HepG2 (cell line): ENCODE data around the gene CA9. TPM values are rescaled to one million over a fixed set of nuclear protein-coding genes. Genes with fewer than 3 reads are reported as not detected.

Experiments used
- CEBPG ChIP-seq: IDR thresholded peaks from 2 replicates; pipeline ENCODE4 v1.6.1; 2016
- CENPT ChIP-seq: sonication (generic); formaldehyde crosslinking; IDR thresholded peaks from 2 replicates; pipeline ENCODE4 v1.8.0; 2022; ENCODE audit warnings: low read depth, mild to moderate bottlenecking, moderate library complexity, missing genetic modification reagents
- ETV5 ChIP-seq: IDR thresholded peaks from 2 replicates; pipeline ENCODE4 v1.6.1; 2018; ENCODE audit warnings: missing biosample characterization, missing genetic modification reagents, inconsistent platforms, borderline replicate concordance
- MEIS1 ChIP-seq: sonication (generic); formaldehyde crosslinking; IDR thresholded peaks from 2 replicates; pipeline ENCODE4 v1.9.0; 2021; ENCODE audit warnings: mild to moderate bottlenecking, missing genetic modification reagents, moderate library complexity, borderline replicate concordance
- POLR2A ChIP-seq, 2 experiments: IDR thresholded peaks; 2 replicates each; pipeline ENCODE4 v1.6.1; 2011; ENCODE audit warnings: low read depth in 2 of 2, low read length in 2 of 2, mild to moderate bottlenecking in 1 of 2, moderate library complexity in 1 of 2; ENCODE audit not compliant: insufficient read depth in 1 of 2
- RARA ChIP-seq: IDR thresholded peaks from 2 replicates; pipeline ENCODE4 v1.6.1; 2016; ENCODE audit warnings: missing genetic modification reagents, missing compliant biosample characterization
- RBFOX2 ChIP-seq: fragments of 200-400 bp; formaldehyde crosslinking; IDR thresholded peaks from 2 replicates; pipeline ENCODE4 v1.6.1; 2017; ENCODE audit warnings: low read depth, mild to moderate bottlenecking, low read length
- SP4 ChIP-seq: sonication (generic); formaldehyde crosslinking; IDR thresholded peaks from 2 replicates; pipeline ENCODE4 v1.8.1; 2023; ENCODE audit warnings: mild to moderate bottlenecking, missing genetic modification reagents
- TOPORS ChIP-seq: sonication (generic); formaldehyde crosslinking; IDR thresholded peaks from 2 replicates; pipeline ENCODE4 v1.8.0; 2023; ENCODE audit warnings: mild to moderate bottlenecking, missing genetic modification reagents
- ZFP37 ChIP-seq: sonication (generic); formaldehyde crosslinking; IDR thresholded peaks from 2 replicates; pipeline ENCODE4 v1.4.0; 2020; ENCODE audit warnings: missing genetic modification reagents, borderline replicate concordance
- ZFY ChIP-seq: sonication (generic); formaldehyde crosslinking; IDR thresholded peaks from 2 replicates; pipeline ENCODE4 v1.4.0; 2020; ENCODE audit warnings: missing genetic modification reagents
- ZNF44 ChIP-seq: sonication (generic); formaldehyde crosslinking; IDR thresholded peaks from 2 replicates; pipeline ENCODE4 v1.5.1; 2020; ENCODE audit warnings: mild to moderate bottlenecking, missing genetic modification reagents
- ZNF746 ChIP-seq: sonication (generic); formaldehyde crosslinking; IDR thresholded peaks from 2 replicates; pipeline ENCODE4 v1.8.0; 2022; ENCODE audit warnings: mild to moderate bottlenecking, missing genetic modification reagents
- ZSCAN31 ChIP-seq: sonication (generic); formaldehyde crosslinking; IDR thresholded peaks from 2 replicates; pipeline ENCODE4 v1.5.0; 2020; ENCODE audit warnings: low read depth, mild to moderate bottlenecking, missing genetic modification reagents
- polyA plus RNA-seq, 8 experiments: library from polyadenylated mRNA; depleted of rRNA in 3 of 8; stranded (reverse) in 7 of 8; unstranded in 1 of 8; fragments of >200 nt; fragmentation: Illumina TruSeq in 4 of 8; extraction: Trizol in 4 of 8; gene quantifications; 2 replicates each; pipeline versions ENCODE4 v1.2.1 to v1.2.3, GENCODE V29; 2011 to 2016; ENCODE audit warnings: low read depth in 4 of 8, missing spikeins in 1 of 8, mixed read lengths in 1 of 8; ENCODE audit not compliant: insufficient read depth in 1 of 8
- total RNA-seq, 5 experiments: library from RNA; depleted of rRNA; stranded (reverse); fragments of >200 nt; fragmentation: Illumina TruSeq; extraction: Trizol; gene quantifications; 2 replicates each; pipeline ENCODE4 v1.2.3, GENCODE V29; 2016; ENCODE audit warnings: low read depth in 1 of 5
- TF ChIP-seq, protein P1 (sequence below): sonication (generic); formaldehyde crosslinking; IDR thresholded peaks from 2 replicates; pipeline ENCODE4 v1.4.0; 2020; ENCODE audit warnings: missing genetic modification reagents, borderline replicate concordance
- TF ChIP-seq, protein P2 (sequence below): sonication (generic); formaldehyde crosslinking; IDR thresholded peaks from 2 replicates; pipeline ENCODE4 v1.5.0; 2020; ENCODE audit warnings: mild to moderate bottlenecking, missing genetic modification reagents
- TF ChIP-seq, protein P3 (sequence below): sonication (generic); formaldehyde crosslinking; conservative IDR thresholded peaks from 2 replicates; pipeline ENCODE4 v1.4.0; 2020; ENCODE audit warnings: mild to moderate bottlenecking, missing genetic modification reagents, moderate library complexity

The CA9 gene
- total and polyA plus RNA-seq, 2 of the 13 experiments (the other 11 are each of a cell fraction or from before 2014, with no cell fraction given) = 0.13 to 152 TPM

DNA sequence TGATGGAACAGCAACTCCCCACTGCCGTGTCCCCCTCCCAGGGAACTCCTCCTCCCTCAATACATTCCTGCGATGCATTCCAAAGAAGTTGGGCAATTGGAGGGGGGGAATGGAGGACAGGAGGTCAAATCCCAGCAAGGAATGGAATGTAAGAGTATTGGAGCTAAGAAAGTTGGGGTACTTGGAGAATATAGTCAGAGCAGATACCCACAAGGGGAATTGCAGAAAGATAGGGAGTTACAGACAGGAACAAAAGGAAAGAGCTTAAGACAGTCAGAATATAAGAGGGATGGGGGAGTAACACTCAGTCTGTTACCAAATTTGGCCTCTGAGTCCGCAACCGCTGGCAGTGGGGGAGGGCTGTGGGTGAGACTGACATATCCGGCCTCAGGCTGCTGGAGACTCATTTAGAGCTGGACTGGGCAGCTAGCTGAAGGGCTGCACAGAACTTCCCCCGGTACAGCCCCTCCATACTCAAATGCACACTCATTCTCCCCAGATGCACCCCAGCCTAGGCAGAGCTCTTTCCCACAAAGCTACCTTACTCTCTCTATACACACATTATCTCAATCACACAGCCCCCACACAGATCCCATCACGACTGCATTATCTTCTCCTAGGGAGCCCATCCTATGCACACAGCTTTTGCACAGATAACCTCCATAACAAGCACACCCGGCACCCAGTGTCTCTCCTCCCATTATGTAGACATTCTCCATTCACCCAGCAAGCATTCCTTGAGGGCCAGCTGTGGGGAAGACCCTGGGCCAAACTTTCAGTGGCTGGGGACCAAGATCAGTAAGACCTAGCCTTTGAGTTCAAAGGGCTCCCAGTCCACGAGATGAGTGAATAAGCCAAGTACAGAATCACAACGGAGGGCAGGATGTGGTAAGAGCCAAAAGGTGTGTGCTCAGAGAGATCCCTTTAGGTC lies 54.6 kb downstream of the CA9 start (continued):
- TF ChIP-seq, protein P1, sequence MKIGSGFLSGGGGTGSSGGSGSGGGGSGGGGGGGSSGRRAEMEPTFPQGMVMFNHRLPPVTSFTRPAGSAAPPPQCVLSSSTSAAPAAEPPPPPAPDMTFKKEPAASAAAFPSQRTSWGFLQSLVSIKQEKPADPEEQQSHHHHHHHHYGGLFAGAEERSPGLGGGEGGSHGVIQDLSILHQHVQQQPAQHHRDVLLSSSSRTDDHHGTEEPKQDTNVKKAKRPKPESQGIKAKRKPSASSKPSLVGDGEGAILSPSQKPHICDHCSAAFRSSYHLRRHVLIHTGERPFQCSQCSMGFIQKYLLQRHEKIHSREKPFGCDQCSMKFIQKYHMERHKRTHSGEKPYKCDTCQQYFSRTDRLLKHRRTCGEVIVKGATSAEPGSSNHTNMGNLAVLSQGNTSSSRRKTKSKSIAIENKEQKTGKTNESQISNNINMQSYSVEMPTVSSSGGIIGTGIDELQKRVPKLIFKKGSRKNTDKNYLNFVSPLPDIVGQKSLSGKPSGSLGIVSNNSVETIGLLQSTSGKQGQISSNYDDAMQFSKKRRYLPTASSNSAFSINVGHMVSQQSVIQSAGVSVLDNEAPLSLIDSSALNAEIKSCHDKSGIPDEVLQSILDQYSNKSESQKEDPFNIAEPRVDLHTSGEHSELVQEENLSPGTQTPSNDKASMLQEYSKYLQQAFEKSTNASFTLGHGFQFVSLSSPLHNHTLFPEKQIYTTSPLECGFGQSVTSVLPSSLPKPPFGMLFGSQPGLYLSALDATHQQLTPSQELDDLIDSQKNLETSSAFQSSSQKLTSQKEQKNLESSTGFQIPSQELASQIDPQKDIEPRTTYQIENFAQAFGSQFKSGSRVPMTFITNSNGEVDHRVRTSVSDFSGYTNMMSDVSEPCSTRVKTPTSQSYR (CRISPR knock-in tag) = peak; percentile 47; the same call in 1 of the 2 replicates
- TF ChIP-seq TOPORS (CRISPR knock-in tag) (no peak), MEIS1 (CRISPR knock-in tag) (no peak), ETV5 (CRISPR knock-in tag) (peak; percentile 24; the same call in 1 of the 2 replicates), CENPT (CRISPR knock-in tag) (no peak), RBFOX2 (0 out of 2 replicates have a peak, but pooled peaks have one; percentile 22), ZNF746 (0 out of 2 replicates have a peak, but pooled peaks have one; percentile 40), ZFY (no peak), POLR2A (IDR thresholded peaks at IDR 0.05; ENCODE audit: insufficient read depth in 1 of 2, low read depth in 2 of 2, low read length in 2 of 2) (peak in 1 of 2 experiments; percentile 54; a peak in 2 of 4 replicates), SP4 (CRISPR knock-in tag) (0 out of 2 replicates have a peak, but pooled peaks have one; percentile 22), CEBPG (peak; percentile 92), ZFP37 (CRISPR knock-in tag) (no peak), ZSCAN31 (CRISPR knock-in tag) (no peak), ZNF44 (no peak), RARA (CRISPR knock-in tag) (peak; percentile 51; the same call in 1 of the 2 replicates)
- TF ChIP-seq, protein P2, sequence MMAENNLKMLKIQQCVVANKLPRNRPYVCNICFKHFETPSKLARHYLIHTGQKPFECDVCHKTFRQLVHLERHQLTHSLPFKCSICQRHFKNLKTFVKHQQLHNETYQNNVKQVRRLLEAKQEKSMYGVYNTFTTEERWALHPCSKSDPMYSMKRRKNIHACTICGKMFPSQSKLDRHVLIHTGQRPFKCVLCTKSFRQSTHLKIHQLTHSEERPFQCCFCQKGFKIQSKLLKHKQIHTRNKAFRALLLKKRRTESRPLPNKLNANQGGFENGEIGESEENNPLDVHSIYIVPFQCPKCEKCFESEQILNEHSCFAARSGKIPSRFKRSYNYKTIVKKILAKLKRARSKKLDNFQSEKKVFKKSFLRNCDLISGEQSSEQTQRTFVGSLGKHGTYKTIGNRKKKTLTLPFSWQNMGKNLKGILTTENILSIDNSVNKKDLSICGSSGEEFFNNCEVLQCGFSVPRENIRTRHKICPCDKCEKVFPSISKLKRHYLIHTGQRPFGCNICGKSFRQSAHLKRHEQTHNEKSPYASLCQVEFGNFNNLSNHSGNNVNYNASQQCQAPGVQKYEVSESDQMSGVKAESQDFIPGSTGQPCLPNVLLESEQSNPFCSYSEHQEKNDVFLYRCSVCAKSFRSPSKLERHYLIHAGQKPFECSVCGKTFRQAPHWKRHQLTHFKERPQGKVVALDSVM (CRISPR knock-in tag) = 0 out of 2 replicates have a peak, but pooled peaks have one; percentile 42
- TF ChIP-seq, protein P3, sequence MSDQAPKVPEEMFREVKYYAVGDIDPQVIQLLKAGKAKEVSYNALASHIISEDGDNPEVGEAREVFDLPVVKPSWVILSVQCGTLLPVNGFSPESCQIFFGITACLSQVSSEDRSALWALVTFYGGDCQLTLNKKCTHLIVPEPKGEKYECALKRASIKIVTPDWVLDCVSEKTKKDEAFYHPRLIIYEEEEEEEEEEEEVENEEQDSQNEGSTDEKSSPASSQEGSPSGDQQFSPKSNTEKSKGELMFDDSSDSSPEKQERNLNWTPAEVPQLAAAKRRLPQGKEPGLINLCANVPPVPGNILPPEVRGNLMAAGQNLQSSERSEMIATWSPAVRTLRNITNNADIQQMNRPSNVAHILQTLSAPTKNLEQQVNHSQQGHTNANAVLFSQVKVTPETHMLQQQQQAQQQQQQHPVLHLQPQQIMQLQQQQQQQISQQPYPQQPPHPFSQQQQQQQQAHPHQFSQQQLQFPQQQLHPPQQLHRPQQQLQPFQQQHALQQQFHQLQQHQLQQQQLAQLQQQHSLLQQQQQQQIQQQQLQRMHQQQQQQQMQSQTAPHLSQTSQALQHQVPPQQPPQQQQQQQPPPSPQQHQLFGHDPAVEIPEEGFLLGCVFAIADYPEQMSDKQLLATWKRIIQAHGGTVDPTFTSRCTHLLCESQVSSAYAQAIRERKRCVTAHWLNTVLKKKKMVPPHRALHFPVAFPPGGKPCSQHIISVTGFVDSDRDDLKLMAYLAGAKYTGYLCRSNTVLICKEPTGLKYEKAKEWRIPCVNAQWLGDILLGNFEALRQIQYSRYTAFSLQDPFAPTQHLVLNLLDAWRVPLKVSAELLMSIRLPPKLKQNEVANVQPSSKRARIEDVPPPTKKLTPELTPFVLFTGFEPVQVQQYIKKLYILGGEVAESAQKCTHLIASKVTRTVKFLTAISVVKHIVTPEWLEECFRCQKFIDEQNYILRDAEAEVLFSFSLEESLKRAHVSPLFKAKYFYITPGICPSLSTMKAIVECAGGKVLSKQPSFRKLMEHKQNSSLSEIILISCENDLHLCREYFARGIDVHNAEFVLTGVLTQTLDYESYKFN (CRISPR knock-in tag) = peak; percentile 61
